ENCODE results near the gene AGPAT2.
A peak's percentile ranks its signal among the peaks of the same experiment; 100 is the strongest.

The AGPAT2 gene

GRCh38 chr9:136686794-136687711 lies at the start of gene AGPAT2:
Gene AGPAT2 (minus strand): TSS chr9:136687457. CDS start chr9:136687357, 100 bp downstream.
- Histone ChIP-seq H4K20me1 (ENCODE audit: control insufficient read depth, insufficient read depth, low read depth, low read length) (peaks cover 9% of the 10 kb centered on the region; the same call in 1 of the 2 replicates), H3K4me2 (ENCODE audit: low read length) (peak within 1 kb of the TSS; percentile 87), H3K4me3 (ENCODE audit: low read length) (peak within 1 kb of the TSS; percentile 94), H3K27me3 (ENCODE audit: control insufficient read depth, low read length) (peaks cover 23% of the 10 kb centered on the region), H3K79me2 (ENCODE audit: control insufficient read depth, low read length) (peaks cover 22% of the 10 kb centered on the region), H3K36me3 (ENCODE audit: control insufficient read depth, low read length) (no peaks in the 10 kb centered on the region), H3K4me1 (ENCODE audit: control insufficient read depth, low read length) (peaks cover 23% of the 10 kb centered on the region), H3F3A (ENCODE audit: control insufficient read depth, insufficient read depth) (0 out of 2 replicates have a peak, but pooled peaks cover 5% of the 10 kb centered on the region), H3K27ac (ENCODE audit: low read depth, low read length) (peak within 1 kb of the TSS; percentile 69), H3K9me3 (ENCODE audit: control insufficient read depth, insufficient read depth, low read length) (no peaks in the 10 kb centered on the region), H3K9me2 (replicated peaks; ENCODE audit: control insufficient read depth, low read length) (no peaks in the 10 kb centered on the region)
- no peak for TF ChIP-seq EZH2phosphoT487 (IDR thresholded peaks at IDR 0.05; ENCODE audit: borderline replicate concordance, low read length)
- TF ChIP-seq, protein P1, sequence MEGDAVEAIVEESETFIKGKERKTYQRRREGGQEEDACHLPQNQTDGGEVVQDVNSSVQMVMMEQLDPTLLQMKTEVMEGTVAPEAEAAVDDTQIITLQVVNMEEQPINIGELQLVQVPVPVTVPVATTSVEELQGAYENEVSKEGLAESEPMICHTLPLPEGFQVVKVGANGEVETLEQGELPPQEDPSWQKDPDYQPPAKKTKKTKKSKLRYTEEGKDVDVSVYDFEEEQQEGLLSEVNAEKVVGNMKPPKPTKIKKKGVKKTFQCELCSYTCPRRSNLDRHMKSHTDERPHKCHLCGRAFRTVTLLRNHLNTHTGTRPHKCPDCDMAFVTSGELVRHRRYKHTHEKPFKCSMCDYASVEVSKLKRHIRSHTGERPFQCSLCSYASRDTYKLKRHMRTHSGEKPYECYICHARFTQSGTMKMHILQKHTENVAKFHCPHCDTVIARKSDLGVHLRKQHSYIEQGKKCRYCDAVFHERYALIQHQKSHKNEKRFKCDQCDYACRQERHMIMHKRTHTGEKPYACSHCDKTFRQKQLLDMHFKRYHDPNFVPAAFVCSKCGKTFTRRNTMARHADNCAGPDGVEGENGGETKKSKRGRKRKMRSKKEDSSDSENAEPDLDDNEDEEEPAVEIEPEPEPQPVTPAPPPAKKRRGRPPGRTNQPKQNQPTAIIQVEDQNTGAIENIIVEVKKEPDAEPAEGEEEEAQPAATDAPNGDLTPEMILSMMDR (IDR thresholded peaks at IDR 0.05; ENCODE audit: low read depth, low read length, poor library complexity, severe bottlenecking) = no peak

DNA sequence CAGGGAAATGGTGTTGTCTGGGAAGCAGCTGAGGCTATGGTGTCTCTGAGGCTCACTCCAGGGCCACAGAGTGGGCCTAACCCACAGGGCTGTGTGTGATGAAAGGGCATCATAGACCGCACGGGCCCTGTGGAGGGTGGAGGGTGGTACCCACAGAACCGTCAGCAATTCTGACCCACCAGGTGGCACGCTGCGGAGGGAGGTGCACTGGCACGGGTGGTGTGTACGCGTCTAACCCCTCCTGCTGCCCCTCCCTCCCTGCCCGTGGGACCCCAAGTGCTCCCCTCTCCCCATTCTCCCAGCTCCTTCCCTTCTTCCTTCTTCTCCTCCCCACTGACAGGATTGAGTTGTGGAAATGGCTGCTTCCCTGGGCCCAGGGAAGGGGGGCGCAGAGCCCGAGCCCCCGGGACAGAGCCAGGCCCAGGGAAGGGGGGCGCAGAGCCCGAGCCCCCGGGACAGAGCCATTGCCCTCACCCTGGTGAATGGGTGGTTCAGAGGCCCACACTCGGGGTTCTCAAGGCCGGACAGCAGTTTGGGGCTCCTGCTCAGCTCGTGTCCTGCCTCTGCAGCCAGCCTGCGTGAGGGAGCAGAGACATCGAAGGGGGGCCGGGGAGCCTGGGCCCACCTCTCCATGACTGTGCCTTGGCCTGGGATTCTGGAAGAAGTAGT lies 48.7 kb upstream of the AGPAT2 start:
- Histone ChIP-seq H3K27me3 (ENCODE audit: control insufficient read depth, low read length) (peaks cover 10% of the 10 kb centered on the region), H3K79me2 (ENCODE audit: control insufficient read depth, low read length) (peaks cover 4% of the 10 kb centered on the region), H3K9me3 (ENCODE audit: control insufficient read depth, insufficient read depth, low read length) (no peaks in the 10 kb centered on the region), H3F3A (ENCODE audit: control insufficient read depth, insufficient read depth) (no peaks in the 10 kb centered on the region), H4K20me1 (ENCODE audit: control insufficient read depth, insufficient read depth, low read depth, low read length) (no peaks in the 10 kb centered on the region), H3K4me1 (ENCODE audit: control insufficient read depth, low read length) (peaks cover 4% of the 10 kb centered on the region), H3K9me2 (replicated peaks; ENCODE audit: control insufficient read depth, low read length) (no peaks in the 10 kb centered on the region), H3K36me3 (ENCODE audit: control insufficient read depth, low read length) (peaks cover 4% of the 10 kb centered on the region), H3K4me3 (ENCODE audit: low read length) (no peak overlapping the region), H3K4me2 (ENCODE audit: low read length) (no peak overlapping the region), H3K27ac (ENCODE audit: low read depth, low read length) (no peak overlapping the region)
- TF ChIP-seq EZH2phosphoT487 (IDR thresholded peaks at IDR 0.05; ENCODE audit: borderline replicate concordance, low read length) = no peak
- TF ChIP-seq, protein P1 (IDR thresholded peaks at IDR 0.05; ENCODE audit: low read depth, low read length, poor library complexity, severe bottlenecking) = no peak

DNA sequence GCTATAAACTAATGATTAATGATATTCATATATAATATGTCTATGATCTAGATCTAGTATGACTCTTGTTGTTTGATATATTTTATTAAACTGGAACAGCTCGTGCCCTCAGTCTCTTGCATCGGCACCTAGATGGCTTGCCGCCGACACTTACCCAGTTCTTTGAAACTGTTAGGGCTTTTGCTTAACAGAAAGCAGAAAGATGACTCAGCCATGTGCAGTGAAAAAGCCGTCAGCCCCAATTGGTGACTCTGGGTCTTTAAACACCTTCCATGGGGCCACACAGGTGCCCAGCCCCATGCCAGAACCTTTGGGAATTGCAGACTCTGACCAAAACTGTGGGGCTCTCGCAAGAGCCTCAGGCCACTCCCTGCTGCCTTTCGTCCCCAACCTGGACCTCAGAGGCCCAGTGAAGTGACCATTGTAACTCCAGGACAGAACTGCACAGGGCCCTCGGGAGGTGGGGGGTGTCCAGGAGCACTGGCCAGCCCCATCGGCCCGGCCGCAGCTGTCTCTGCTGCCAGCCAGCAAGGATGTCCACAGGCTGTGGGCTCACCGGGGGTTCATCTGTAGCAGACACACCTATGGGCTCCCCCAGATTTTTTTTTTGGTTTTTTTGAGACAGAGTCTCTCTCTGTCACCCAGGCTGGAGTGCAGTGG lies 47.7 kb upstream of the AGPAT2 start:
- Histone ChIP-seq H3K27ac (ENCODE audit: low read depth, low read length) (no peak overlapping the region), H3F3A (ENCODE audit: control insufficient read depth, insufficient read depth) (no peaks in the 10 kb centered on the region), H3K27me3 (ENCODE audit: control insufficient read depth, low read length) (peaks cover 2% of the 10 kb centered on the region; the same call in 1 of the 2 replicates), H3K79me2 (ENCODE audit: control insufficient read depth, low read length) (peaks cover 14% of the 10 kb centered on the region), H4K20me1 (ENCODE audit: control insufficient read depth, insufficient read depth, low read depth, low read length) (no peaks in the 10 kb centered on the region), H3K36me3 (ENCODE audit: control insufficient read depth, low read length) (peaks cover 7% of the 10 kb centered on the region), H3K4me3 (ENCODE audit: low read length) (no peak overlapping the region), H3K4me2 (ENCODE audit: low read length) (no peak overlapping the region), H3K4me1 (ENCODE audit: control insufficient read depth, low read length) (peaks cover 4% of the 10 kb centered on the region), H3K9me2 (replicated peaks; ENCODE audit: control insufficient read depth, low read length) (no peaks in the 10 kb centered on the region), H3K9me3 (ENCODE audit: control insufficient read depth, insufficient read depth, low read length) (no peaks in the 10 kb centered on the region)
- TF ChIP-seq, protein P1 (IDR thresholded peaks at IDR 0.05; ENCODE audit: low read depth, low read length, poor library complexity, severe bottlenecking) = no peak
- no peak for TF ChIP-seq EZH2phosphoT487 (IDR thresholded peaks at IDR 0.05; ENCODE audit: borderline replicate concordance, low read length)
